Measurements from ENCODE around the gene UBR4. TPM values are rescaled to one million over a fixed set of nuclear protein-coding genes. Genes with fewer than 3 reads are reported as not detected.

Gene UBR4
- total and polyA plus RNA-seq, 10 of the 15 experiments (the other 5 are each of a cell fraction or from before 2014, with no cell fraction given) = 34.2 to 124 (median 56.2) TPM

DNA sequence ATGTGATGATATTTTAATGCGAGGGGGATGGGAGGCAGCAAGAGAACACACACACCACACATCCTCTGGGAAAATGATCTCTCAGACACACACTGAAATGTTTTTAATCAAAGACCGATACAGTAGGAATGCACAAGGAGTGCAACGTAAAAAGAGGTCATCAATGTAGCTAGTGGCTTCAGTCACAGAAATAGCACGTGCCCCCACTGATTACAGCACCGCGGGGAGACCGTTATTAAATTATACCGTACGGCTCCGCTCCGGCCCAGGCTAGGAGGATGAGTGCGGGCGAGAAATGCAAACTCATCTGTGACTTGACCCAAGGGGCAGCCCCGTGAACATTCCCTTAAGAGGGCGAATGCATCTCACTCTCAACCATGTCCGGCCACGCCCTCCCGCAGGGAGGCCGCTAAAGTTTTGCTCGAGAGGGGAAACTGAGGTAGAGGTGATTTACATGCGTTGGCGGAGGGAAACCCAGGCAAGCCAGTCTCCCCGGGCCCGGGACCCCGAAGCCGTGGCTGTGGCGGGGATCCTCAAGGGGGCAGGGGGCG, 552 bp downstream of the UBR4 start (continued):
- TF ChIP-seq RFX5 (IDR thresholded peaks at IDR 0.05; ENCODE audit: low read depth, low read length) (no peak), NBN (IDR thresholded peaks at IDR 0.05) (no peak), RAD51 (IDR thresholded peaks at IDR 0.05) (peak; percentile 22; the same call in 1 of the 2 replicates), BHLHE40 (IDR thresholded peaks at IDR 0.05; ENCODE audit: borderline replicate concordance in 1 of 2, low read depth in 2 of 2, low read length in 1 of 2) (peak; percentile 78 to 84; a peak in 3 of 4 replicates), POLR2AphosphoS5 (IDR thresholded peaks at IDR 0.05; ENCODE audit: low read length) (peak; percentile 69; the same call in 1 of the 2 replicates), SRF (IDR thresholded peaks at IDR 0.05; ENCODE audit: low read depth in 2 of 2, low read length in 2 of 2) (peak; percentile 11 to 58; a peak in 1 of 4 replicates), TCF7 (IDR thresholded peaks at IDR 0.05; ENCODE audit: borderline replicate concordance) (no peak), BRCA1 (IDR thresholded peaks at IDR 0.05; ENCODE audit: low read depth, low read length) (no peak), KDM1A (IDR thresholded peaks at IDR 0.05; ENCODE audit: borderline replicate concordance) (no peak), BACH1 (IDR thresholded peaks at IDR 0.05; ENCODE audit: borderline replicate concordance) (peak; percentile 34; the same call in 1 of the 2 replicates), SP1 (IDR thresholded peaks at IDR 0.05; ENCODE audit: low read depth, low read length) (peak; percentile 26)
- TF ChIP-seq, protein P1, sequence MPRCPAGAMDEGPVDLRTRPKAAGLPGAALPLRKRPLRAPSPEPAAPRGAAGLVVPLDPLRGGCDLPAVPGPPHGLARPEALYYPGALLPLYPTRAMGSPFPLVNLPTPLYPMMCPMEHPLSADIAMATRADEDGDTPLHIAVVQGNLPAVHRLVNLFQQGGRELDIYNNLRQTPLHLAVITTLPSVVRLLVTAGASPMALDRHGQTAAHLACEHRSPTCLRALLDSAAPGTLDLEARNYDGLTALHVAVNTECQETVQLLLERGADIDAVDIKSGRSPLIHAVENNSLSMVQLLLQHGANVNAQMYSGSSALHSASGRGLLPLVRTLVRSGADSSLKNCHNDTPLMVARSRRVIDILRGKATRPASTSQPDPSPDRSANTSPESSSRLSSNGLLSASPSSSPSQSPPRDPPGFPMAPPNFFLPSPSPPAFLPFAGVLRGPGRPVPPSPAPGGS (IDR thresholded peaks at IDR 0.05; ENCODE audit: borderline replicate concordance, insufficient read depth, low read depth, low read length, poor library complexity, severe bottlenecking) = peak; percentile 79
- TF ChIP-seq, protein P2, sequence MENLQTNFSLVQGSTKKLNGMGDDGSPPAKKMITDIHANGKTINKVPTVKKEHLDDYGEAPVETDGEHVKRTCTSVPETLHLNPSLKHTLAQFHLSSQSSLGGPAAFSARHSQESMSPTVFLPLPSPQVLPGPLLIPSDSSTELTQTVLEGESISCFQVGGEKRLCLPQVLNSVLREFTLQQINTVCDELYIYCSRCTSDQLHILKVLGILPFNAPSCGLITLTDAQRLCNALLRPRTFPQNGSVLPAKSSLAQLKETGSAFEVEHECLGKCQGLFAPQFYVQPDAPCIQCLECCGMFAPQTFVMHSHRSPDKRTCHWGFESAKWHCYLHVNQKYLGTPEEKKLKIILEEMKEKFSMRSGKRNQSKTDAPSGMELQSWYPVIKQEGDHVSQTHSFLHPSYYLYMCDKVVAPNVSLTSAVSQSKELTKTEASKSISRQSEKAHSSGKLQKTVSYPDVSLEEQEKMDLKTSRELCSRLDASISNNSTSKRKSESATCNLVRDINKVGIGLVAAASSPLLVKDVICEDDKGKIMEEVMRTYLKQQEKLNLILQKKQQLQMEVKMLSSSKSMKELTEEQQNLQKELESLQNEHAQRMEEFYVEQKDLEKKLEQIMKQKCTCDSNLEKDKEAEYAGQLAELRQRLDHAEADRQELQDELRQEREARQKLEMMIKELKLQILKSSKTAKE (IDR thresholded peaks at IDR 0.05; ENCODE audit: low read depth, poor library complexity, severe bottlenecking) = no peak
- TF ChIP-seq, protein P3, sequence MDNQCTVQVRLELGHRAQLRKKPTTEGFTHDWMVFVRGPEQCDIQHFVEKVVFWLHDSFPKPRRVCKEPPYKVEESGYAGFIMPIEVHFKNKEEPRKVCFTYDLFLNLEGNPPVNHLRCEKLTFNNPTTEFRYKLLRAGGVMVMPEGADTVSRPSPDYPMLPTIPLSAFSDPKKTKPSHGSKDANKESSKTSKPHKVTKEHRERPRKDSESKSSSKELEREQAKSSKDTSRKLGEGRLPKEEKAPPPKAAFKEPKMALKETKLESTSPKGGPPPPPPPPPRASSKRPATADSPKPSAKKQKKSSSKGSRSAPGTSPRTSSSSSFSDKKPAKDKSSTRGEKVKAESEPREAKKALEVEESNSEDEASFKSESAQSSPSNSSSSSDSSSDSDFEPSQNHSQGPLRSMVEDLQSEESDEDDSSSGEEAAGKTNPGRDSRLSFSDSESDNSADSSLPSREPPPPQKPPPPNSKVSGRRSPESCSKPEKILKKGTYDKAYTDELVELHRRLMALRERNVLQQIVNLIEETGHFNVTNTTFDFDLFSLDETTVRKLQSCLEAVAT (IDR thresholded peaks at IDR 0.05) = 0 out of 2 replicates have a peak, but pooled peaks have one; percentile 31

Data from GM12878 (cell line).